CD4-positive, alpha-beta T cell treated with Interferon gamma for 1 hour (primary cell): Measurements from ENCODE around the gene HPGDS.
"Not testable (repeated sequence)": the region's sequence is repeated elsewhere in the genome, so short reads cannot be mapped to it uniquely, and the experiment has no call there.

ENCODE experiments used
- DNase-seq: peaks from one replicate; pipeline ENCODE4 v3.0.0-alpha.2; 2020

The HPGDS gene

DNA sequence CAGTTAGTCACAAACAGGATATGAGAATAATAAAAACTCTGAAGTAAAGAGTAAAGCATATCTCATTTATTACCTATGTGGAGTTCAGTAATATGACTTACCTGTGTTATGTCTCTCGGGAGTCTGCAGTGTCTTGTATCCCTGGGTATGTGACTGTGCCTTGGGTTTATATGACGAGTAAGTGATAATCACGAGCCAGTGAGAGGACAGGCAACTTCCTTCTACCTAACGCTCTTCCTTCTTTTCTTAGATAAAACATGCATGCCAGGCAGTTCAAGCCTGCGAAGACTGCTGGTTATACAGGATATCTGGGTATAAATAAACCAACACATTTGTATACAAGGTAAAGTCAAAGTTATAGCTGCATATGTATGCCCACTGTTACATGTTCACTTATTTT lies at the start of gene HPGDS:
Gene HPGDS (minus strand): TSS at position 143 of the 400 bp plus-strand sequence. CDS start 8,207 bp downstream, outside the sequence.
- DNase-seq, result no peak

DNA sequence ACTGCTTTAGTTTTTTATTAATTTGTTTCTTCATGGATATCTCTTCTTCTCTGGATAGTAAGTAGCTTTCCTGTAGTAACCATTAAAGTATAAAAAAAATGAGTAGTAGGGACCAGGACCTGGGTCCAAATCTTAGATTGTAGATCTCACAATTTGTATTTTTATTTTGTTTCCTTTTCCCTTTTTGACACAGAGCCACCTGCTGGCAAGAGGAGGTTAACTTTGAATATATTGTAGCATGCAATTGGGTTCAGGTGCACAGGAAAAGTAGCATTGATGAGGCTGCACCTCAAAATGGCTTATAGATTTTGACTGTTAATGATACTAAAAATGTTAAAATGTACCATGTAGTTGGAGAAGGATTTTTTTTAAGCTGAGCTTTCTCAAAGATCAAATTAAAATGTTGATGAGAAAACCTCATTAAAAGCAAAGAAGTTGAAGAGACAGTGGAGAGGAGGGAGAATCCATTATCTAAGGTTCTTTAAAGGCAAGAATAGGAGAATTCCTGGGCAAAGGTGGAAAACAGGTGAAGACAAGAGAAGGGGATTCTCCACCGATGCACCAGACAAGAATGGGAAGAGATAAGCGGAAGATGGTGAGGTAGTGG lies 48.3 kb upstream of the HPGDS start:
- no peak for DNase-seq

DNA sequence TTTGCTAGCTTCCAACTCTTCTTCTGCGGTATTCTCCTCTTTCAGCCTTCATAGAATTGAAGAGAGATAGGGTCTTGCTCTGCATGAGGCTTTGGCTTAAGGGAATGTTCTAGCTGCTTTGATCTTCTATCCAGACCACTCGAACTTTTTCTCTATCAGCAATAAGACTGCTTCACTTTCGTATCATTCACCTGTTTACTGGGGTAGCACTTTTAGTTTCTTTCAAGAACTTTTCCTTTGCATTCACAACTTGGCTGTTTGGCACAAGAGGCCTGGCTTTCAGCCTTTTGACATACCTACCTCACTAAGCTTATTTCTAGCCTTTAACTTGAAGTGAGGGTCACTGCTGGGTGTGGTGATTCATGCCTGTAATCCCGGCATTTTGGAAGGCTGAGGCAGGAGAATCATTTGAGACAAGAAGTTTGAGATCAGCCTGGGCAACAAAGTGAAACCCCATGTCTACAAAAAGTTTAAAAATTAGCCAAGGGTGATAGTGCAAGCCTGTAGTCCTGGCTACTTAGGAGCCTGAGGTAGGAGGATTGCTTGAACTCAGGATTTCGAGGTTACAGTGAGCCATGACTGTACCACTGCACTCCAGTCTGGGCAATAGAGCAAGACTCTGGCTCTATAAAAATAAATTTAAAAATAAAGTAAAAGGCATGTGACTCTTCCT lies 47.1 kb upstream of the HPGDS start:
- no peak for DNase-seq

DNA sequence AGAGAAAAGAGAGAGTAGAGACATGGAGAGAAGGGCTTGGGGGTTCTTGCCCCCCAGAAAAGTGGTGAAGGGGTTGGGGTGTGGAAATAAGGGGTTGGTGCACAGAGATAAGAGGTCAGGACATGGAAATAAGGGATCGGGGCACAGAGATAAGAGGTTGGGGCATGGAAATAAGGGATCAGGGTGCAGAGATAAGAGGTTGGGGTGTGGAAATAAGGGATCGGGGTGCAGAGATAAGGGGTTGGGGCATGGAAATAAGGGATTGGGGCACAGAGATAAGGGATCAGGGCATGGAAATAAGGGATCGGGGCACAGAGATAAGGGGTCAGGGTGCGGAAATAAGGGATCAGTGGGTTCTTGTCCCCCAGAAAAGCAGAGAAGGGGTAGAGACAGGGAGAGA lies 45.3 kb upstream of the HPGDS start:
- not testable (repeated sequence) for DNase-seq

DNA sequence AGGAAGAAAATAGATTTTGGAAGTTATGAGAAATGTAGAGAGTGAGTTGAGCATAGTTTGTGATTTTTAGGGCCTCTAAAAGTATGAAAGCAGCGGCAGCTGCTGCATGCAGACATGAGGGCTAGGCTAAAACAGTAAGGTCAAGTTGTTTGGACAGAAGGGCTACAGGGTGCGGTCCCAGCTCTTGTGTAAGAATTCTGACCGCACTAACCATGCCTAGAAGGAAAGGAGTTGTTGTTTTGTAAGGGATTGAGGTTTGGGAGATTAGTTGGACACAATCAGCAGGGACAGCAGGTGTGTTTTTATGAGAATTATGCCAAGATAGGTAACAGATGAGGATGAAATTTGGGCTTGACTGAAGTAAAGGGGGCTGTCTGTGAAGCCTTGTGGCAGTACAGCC lies 42.8 kb upstream of the HPGDS start:
- not testable (repeated sequence) for DNase-seq

DNA sequence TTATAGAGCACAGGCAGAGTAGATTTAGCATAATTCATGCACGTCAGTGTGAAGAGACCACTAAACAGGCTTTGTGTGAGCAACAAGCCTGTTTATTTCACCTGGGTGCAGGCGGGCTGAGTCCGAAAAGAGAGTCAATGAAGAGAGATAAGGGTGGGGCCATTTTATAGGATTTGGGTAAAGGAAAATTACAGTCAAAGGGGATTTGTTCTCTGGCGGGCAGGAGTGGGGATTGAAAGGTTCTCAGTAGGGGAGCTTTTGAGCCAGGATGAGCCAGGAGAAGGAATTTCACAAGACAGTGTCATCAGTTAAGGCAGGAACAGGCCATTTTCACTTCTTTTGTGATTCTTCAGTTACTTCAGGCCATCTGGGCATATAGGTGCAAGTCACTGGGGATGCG lies 40.3 kb upstream of the HPGDS start:
- not testable (repeated sequence) for DNase-seq

DNA sequence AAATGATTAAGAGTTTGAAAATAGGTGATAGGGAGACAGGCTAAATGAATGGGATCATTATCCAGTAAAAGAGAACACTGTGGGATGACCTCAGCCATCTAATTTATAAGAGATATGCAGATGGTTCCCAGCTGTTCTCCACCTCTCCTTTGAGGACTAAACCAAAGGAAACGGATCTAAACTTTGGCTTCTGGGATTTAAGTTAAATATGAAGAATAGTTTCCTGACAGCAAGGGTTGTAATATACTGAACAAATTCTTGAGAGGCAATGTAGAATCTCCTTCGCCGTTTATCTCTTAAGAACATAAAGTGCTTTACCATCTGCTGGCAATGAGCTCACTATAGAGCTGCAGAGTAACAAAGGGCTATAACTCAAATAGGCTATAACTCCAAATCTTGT lies 35.4 kb upstream of the HPGDS start:
- DNase-seq, result no peak

DNA sequence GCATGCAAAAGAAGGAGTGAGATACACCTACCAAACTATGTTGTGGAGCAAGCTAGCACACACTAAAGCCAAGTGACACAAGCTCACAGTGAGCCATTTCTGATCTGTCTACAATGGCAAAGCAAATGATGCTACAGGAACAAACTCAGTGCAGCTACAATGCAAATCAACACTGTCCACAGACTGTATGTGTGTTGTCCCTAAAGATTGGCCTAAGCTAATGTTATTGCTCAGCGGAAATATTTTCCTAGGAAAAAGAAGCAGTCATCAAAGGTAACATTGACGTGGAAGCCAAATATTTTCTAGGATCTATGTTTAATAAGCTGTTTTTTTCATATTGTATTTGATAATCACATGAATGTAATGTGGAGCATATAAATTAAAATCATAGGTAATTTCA lies 34.7 kb upstream of the HPGDS start:
- no peak for DNase-seq

DNA sequence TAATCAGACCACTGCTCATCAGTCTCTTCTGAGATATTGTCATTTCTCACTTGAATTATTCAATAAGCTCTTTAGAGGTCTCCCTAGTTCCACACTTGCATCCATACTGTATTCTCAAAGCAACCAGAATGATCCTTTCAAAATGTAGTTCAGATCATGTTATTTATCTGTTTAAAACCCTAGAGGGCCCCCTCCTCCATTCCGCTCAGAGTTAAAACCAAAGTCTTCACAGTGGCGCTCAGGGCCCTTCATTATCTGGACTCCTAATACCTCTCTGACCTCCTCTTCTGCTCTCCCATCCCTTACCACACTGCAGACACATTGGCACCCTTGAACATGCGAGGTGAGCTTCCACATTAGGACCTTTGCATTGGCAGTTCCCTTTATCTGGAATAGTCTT lies 32.7 kb upstream of the HPGDS start:
- DNase-seq, result no peak

DNA sequence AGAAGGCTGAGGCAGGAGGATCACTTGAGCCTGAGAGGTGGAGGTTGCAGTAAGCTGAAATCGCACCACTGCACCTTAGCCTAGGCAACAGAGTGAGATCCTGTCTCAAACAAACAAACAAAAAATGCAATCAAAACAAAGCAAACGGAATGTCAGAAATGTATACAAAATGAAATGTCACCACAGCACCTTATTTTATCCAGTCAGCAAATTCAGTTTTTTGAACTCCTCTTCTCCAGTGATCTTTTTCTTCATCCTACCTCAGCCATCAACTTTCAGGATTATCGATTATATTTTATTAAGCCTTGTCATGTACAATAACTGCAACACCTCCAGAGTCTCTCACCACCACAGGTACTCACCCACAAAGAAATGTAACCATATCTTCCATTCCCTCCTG lies 31.1 kb upstream of the HPGDS start:
- no peak for DNase-seq

DNA sequence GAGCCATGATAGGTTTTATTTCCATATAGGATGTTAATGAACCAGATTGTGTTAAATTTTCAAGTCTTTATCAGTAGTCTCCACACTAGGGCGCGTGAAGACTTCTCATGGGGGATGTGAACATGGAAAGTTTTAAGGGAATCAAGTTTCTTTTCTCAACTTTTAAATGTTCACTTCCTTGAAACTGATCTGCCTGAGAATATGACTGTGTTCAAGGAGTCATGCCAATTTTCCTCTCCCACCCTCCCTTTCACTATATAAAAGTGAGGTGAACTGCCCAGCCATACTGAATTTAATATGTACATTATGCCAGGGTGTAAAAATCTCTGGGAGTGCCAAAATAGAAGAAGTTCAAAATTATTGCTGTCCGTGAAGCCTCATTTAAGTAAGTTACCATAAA lies 30.4 kb upstream of the HPGDS start:
- DNase-seq, result no peak

DNA sequence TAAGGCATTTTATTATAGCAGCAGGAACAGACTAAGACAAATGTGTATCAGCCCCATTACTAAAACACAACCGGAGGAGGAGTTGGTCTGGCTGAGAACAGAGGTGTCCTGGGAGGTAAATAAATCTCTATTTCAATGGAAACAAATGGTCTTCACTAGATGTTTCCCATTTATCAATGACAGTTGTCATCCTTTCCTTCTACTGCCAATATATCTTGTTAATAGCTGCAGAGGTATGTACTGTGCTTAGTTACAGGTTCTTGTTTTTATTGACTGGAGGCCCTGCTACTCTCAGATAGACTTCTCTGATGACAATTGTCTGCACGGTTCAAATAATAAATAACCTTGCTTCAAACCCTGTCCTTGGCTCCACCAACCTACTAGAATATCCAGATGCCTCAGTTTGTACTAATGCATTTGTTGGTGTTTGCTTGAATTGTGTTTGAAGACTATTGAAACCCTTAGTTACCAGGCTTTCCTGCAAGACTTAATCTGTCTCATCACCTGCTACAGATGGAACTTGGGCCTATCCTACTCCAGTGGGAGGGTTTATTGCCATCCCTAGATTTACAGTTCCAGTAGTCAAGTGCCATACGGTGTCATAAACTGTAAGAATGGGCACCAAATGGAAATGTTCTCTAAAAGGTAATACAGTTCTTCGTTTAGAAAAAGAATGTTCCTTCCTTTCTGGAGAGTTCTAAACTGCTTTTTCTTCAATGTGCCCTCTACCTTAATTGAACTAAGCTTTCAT lies 29.8 kb upstream of the HPGDS start:
- DNase-seq, result no peak

DNA sequence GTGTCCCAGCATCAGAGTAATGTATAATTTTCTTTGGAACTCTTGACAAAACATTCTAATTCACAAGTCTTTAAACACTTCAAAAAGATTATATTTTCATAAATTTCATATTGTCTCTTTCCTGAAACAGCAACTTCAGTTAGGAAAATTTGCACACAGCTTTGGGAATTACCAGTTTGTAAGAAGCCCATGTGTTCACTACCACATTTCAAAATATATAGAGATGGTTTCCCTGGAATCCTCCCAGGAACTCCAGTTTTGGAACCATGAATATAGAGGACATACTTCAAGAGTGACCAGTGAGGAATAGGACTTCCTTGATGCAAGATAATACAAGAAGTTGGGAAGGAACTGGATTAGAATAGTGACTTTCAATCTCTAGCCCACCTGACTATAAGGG lies 28.7 kb upstream of the HPGDS start:
- no peak for DNase-seq

DNA sequence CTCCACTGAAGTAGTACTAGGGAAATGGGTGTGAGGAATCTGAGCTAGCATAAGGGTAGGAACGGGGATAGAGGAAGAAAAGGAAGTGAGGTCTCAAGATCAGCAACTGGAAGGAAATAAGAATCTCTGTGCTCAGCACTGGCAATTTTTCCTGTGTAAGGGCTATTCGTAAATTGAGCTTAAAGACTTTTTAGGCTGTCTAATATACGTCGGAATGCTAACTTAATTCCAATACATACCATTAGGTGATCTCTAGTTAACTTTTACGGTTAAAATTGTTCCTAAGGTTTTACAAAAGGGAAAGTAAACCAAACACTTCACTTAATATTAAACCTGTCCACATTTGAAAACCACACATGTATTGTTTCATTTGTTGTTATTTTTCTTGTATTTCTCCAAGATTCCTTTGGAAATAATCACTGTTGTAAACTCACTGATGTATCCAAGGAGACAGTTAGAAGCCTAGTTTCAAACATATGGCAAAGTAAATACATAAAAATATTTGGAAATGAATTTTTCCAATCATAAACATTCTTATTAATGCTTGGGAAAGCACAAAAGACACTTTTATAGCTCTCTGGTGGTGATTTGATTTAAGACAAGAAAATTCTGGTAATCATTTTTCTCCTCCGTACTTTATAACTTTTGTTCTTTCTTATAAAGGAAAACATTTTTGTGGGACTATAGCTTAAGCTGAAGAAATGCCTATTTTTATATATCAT lies 28.1 kb upstream of the HPGDS start:
- DNase-seq, result no peak

DNA sequence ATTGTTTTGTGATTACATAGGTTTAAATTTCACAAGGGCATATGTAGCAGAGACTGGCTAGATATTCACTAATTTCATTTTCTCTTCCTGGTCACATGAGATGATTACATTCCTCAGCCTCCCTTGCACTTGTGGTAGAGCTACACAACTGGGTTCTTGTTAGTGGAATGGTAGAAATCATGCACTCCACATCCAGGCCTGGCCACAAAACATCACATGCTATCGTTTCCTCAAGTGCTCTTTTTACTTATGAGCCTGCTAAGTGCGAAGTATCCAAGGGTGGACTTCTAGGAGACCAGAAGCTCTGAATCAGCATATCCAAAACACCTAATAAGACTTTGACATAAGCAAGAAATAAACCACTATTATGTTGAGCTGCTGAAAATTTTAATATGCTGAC lies 26.4 kb upstream of the HPGDS start:
- no peak for DNase-seq

DNA sequence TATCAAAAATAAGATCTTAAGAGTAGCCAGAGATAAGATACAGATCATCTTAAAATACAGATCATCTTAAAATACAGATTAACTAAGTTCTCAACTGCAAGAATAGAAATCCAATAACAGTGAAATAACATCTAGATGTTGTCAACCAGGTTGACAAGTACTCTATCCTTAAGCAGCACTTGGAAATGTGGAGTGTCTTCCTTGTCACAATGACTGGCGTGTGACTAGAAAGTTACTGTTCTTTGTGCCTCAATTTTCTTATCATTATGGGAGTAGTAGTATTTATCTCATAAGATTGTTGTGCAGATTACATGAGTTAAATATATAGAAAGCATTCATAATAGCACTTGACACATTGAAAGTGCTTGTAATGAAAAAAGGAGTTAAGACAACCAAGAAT lies 25.8 kb upstream of the HPGDS start:
- DNase-seq, result no peak

DNA sequence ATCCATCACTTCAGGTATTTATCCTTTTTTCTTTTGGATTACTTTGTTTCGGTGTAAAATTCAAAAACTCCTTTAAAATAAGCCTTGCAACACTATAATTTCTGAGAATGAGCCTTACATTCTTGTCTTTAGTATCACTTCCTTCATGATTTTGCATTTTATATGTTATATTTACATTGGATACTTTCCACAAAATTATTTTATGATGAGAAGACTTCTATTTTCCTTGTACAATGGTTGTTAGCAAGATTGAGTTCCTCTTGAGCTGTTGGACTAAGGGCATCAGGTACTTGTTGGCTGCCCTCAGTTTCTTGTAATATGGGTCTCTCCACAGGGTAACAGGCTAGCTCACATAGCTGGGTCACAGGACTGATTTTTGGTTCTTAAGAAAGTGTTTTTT lies 22.7 kb upstream of the HPGDS start:
- DNase-seq, result no peak

DNA sequence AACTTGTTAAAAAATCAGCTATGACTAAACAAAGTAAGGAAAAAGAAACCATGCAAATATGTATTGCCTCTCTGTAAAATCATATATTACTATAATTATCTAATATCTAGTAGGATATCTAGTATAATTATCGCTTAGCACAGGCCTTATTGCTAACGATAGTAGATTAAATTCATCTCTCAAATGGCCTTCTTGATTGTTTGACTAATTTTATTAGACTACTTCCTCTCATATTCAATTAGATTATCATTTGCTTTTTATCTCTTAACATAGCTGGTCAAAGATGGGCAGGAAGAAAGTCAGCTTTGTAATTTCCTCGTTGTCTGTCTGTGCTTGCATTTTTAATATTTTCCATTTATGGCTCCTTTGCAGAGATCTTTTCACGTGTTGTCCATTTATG lies 21.9 kb upstream of the HPGDS start:
- DNase-seq, result no peak

DNA sequence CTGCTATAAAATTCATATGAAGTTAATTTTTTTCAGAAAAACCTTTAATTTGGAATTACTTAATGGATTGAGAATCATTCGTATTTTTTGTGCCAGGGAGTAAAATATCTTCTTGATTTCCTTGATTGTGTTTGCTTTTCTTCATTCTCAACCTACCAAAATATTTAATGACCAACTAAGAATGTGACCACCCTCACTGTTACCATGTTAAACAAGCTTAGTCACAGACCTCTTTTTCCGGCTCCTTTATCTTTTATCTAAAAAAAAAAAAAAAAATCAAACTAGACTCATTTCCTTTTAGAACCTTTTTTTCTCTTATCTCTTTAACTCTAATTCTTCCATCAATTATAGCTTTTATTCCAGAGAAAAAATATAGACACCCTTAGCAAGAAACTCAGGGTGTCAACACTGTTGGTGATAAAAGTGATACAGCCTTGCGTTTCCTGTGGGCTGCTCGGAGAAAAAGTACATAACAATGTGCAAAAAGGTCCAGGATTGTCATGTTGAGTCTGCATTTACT lies 20.6 kb upstream of the HPGDS start:
- DNase-seq, result no peak

DNA sequence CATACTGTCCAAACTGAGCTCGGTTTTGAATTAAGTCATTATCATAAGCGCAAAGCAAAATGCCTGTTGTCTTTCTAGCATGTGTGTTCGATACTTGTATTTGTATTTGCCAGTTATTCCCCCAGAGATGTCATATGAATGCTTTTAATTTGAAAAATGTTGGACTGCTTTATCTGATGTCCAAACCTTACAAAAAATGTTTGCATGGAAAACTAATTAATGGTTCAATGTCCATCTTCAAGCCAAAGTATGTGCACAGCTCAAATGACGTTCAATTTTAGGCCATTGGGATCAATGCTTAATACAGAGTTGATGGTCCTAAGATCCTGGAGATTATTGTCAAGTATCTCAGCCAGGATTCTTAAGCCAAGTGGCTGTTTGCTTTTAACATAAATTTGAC lies 17.2 kb upstream of the HPGDS start:
- DNase-seq, result no peak

DNA sequence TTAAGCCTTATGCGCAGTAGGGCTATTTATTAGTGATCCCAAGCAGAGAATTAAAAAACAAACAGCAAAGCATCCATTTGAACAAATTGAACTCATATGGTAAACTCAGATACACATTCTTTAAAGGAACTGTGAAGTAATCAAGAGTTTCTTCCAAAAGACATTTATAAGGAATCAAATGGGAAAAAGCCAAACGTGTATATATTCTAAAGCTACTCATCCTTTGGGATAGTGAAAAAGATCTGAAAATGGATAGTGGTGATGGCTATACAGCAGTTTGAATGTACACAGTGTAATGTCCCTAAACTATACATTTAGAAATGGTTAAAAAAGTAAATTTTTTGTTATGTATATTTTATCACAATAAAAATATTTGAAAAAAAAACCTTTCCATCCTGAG lies 16.6 kb upstream of the HPGDS start:
- DNase-seq, result no peak

DNA sequence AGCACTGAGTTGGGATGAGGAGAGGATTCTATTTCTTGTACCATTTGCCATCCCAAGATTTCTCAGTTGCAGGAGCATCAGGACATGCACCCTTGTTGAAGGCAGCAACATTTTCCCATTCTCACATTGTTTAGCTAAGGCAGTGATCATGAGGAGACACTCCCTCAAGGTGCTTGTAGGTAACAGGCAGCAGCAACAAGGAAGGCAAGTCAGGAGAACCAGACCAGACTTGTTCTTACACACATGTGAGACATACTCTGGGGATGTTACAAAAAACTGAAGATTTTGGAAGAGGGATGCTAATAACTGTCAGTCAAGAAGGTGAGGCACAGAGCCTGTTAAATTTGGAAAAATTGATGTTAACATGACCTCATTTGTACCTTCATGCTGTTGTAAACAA lies 15.5 kb upstream of the HPGDS start:
- no peak for DNase-seq

DNA sequence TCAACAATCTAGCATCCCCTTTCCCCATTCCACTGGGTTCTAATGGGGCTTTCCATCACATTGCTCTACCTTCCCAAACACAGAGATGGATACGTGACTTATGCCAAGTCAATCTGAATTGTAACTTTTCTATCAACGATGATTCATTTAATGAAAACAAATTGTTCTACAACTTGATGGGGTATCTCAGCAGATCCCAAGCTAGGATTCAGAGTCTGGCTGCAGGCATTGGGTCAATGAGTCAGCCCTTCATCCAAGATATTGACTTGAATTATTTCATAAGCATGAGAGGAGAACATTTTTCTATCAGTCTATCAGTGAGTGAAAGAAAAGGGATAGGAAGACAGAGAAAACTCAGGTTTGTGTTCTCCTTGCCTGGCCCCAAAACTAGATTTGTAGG lies 15.0 kb upstream of the HPGDS start:
- no peak for DNase-seq

DNA sequence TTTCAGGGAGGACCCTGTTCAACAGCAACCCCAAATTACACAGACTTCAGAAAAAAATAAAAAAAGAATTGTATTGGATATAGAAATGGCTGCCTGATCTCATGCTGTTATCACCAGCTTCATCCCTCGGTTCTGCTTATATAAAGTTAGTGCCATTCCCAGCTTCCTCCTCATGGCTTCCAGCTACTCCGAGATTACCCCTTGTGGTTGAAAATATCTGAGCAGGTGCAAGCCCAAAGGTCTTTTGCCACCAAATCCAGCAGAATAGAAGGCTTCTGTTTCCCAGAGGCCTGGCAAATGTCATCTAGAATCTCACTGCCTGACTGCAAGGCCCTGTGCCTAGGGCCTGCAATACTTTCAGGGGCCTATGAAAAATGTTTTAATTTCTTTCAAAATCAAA lies 13.8 kb upstream of the HPGDS start:
- DNase-seq, result no peak
